Activated CD8-positive, alpha-beta T cell treated with anti-CD3 and anti-CD28 coated beads for 36 hours (primary cell): ENCODE data around the gene ZNF536. TPM values are rescaled to one million over a fixed set of nuclear protein-coding genes. Genes with fewer than 3 reads are reported as not detected.

Experiments
- ATAC-seq: fragments of 200-7000 bp; cut with Tn5 transposase; one replicate; pipeline ENCODE4 v1.10.0; 2021; ENCODE audit warnings: mild to moderate bottlenecking, moderate library complexity
- CTCF ChIA-PET: fragments of 350-600 bp; sonication (Branson Sonifier 250); formaldehyde crosslinking; loops from one replicate; lab custom pipeline; 2021; ENCODE audit warnings: antibody characterized with exemption; lab: Charles Lee
- POLR2A ChIA-PET: fragments of 350-600 bp; sonication (Branson Sonifier 250); formaldehyde crosslinking; loops from one replicate; lab custom pipeline; 2021; ENCODE audit warnings: antibody characterized with exemption; lab: Charles Lee
- DNase-seq: peaks from one replicate; pipeline ENCODE4 v3.0.0-alpha.2; 2020
- H3K27ac Mint-ChIP-seq: one replicate; pipeline ENCODE4 v1.8.0; 2021; ENCODE audit warnings: mild to moderate bottlenecking, mixed read lengths
- H3K27me3 Mint-ChIP-seq: one replicate; pipeline ENCODE4 v1.8.0; 2021; ENCODE audit warnings: mixed read lengths
- H3K36me3 Mint-ChIP-seq: one replicate; pipeline ENCODE4 v1.8.0; 2021; ENCODE audit warnings: low read depth, mixed read lengths
- H3K4me1 Mint-ChIP-seq: one replicate; pipeline ENCODE4 v1.8.0; 2021; ENCODE audit warnings: low read depth, mixed read lengths
- H3K4me3 Mint-ChIP-seq: one replicate; pipeline ENCODE4 v1.8.0; 2021; ENCODE audit warnings: mild to moderate bottlenecking, moderate library complexity, mixed read lengths
- H3K9me3 Mint-ChIP-seq: one replicate; pipeline ENCODE4 v1.8.0; 2021; ENCODE audit warnings: mixed read lengths
- CTCF ChIP-seq: fragments of 200-600 bp; IDR thresholded peaks from one replicate; pipeline ENCODE4 v1.8.0; 2022; ENCODE audit warnings: antibody characterized with exemption, mild to moderate bottlenecking
- intact Hi-C: fragments of 100-400 bp; cut with micrococcal nuclease; formaldehyde crosslinking; loops from one replicate; pipeline ENCODE4 v1.10.0; 2022
- total RNA-seq, 2 experiments: library from RNA; stranded (reverse); gene quantifications; one replicate each; pipeline ENCODE4 v1.2.3, GENCODE V29; 2021

Gene ZNF536
- total RNA-seq, 2 experiments from 2014 or later = not detected

- peaks cover 6% of the 10 kb centered on the region for H3K9me3 Mint-ChIP-seq
- ChIA-PET POLR2A (no interaction called here), CTCF (no interaction called here)
- ATAC-seq (no peak), DNase-seq (no peak)
- H3K27ac Mint-ChIP-seq = no peak overlapping the region
- H3K27me3 Mint-ChIP-seq = no peaks in the 10 kb centered on the region
- no peaks in the 10 kb centered on the region for H3K36me3 Mint-ChIP-seq
- TF ChIP-seq CTCF = no peak
- intact Hi-C loops = no loop called here
- H3K4me1 Mint-ChIP-seq = no peaks in the 10 kb centered on the region
- H3K4me3 Mint-ChIP-seq = no peak overlapping the region
Observed at GRCh38 chr19:30471441-30471840, 99.3 kb downstream of the ZNF536 start.

- peaks cover 6% of the 10 kb centered on the region for H3K9me3 Mint-ChIP-seq
- no peak for TF ChIP-seq CTCF
- H3K4me1 Mint-ChIP-seq = no peaks in the 10 kb centered on the region
- no peak overlapping the region for H3K4me3 Mint-ChIP-seq
- ChIA-PET CTCF (no interaction called here), POLR2A (no interaction called here)
- DNase-seq = no peak
- no peaks in the 10 kb centered on the region for H3K36me3 Mint-ChIP-seq
- H3K27ac Mint-ChIP-seq = no peak overlapping the region
- peaks cover 2% of the 10 kb centered on the region for H3K27me3 Mint-ChIP-seq
- intact Hi-C loops = no loop called here
- no peak for ATAC-seq
Observed at GRCh38 chr19:30473334-30473867, 101.2 kb downstream of the ZNF536 start.

- Mint-ChIP-seq H3K4me1 (no peaks in the 10 kb centered on the region), H3K4me3 (no peak overlapping the region), H3K36me3 (no peaks in the 10 kb centered on the region), H3K27me3 (peaks cover 3% of the 10 kb centered on the region), H3K9me3 (peaks cover 6% of the 10 kb centered on the region), H3K27ac (no peak overlapping the region)
- CTCF ChIA-PET = no interaction called here
- POLR2A ChIA-PET = no interaction called here
- no peak for ATAC-seq
- no peak for DNase-seq
- no peak for TF ChIP-seq CTCF
- intact Hi-C loops = no loop called here
Observed at GRCh38 chr19:30476997-30477396, 104.8 kb downstream of the ZNF536 start.

- DNase-seq (no peak), ATAC-seq (no peak)
- ChIA-PET CTCF (no interaction called here), POLR2A (no interaction called here)
- no peak for TF ChIP-seq CTCF
- no peaks in the 10 kb centered on the region for H3K4me1 Mint-ChIP-seq
- H3K9me3 Mint-ChIP-seq = no peaks in the 10 kb centered on the region
- H3K27me3 Mint-ChIP-seq = peaks cover 3% of the 10 kb centered on the region
- no peak overlapping the region for H3K4me3 Mint-ChIP-seq
- no peak overlapping the region for H3K27ac Mint-ChIP-seq
- intact Hi-C loops = no loop called here
- H3K36me3 Mint-ChIP-seq = no peaks in the 10 kb centered on the region
Observed at GRCh38 chr19:30479231-30479630, 107.0 kb downstream of the ZNF536 start.

- no peak for DNase-seq
- intact Hi-C loops = no loop called here
- no peak for TF ChIP-seq CTCF
- no peaks in the 10 kb centered on the region for H3K4me1 Mint-ChIP-seq
- ChIA-PET POLR2A (no interaction called here), CTCF (no interaction called here)
- no peak for ATAC-seq
- H3K4me3 Mint-ChIP-seq = no peak overlapping the region
- H3K36me3 Mint-ChIP-seq = no peaks in the 10 kb centered on the region
- no peaks in the 10 kb centered on the region for H3K9me3 Mint-ChIP-seq
- peaks cover 3% of the 10 kb centered on the region for H3K27me3 Mint-ChIP-seq
- H3K27ac Mint-ChIP-seq = no peak overlapping the region
Observed at GRCh38 chr19:30480097-30480496, 107.9 kb downstream of the ZNF536 start.
